Ovary (tissue), 3 donors: ENCODE results near the gene CDKAL1.

Experiments used
- EP300 ChIP-seq: sonication (generic); formaldehyde crosslinking; IDR thresholded peaks from one replicate; pipeline ENCODE4 v1.6.1; 2017; ENCODE audit warnings: antibody characterized with exemption
- TF ChIP-seq, protein P1 (sequence below), 3 donors: fragments of 450-650 bp in 2 of 3; fragments of 200-600 bp in 1 of 3; IDR thresholded peaks; one replicate each; pipeline versions ENCODE4 v1.5.1 to v1.8.0; 2016 to 2022; ENCODE audit warnings: antibody characterized with exemption in 3 of 3, mild to moderate bottlenecking in 1 of 3
- donor health status: DM: no; HTN: no; CAD: no.

DNA sequence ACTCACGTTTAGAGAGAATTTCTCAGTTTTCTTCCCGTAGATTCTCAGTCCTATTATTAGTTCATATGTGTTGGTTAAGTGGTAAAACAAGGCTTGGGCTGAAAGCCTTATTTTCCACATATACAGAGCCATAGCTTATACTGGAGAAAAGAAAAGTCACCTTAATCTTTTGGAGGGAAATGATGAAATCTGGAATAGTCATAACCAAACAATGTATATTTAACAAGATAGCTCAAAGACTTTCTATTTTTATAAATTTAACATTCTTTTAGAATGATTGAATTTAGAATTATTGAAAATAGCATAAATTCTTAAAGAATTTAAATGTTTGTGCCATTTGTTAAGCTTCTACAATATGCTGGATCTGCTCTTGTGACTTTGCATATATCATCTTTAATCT is 85.8 kb downstream of the CDKAL1 start:
- TF ChIP-seq, protein P1, sequence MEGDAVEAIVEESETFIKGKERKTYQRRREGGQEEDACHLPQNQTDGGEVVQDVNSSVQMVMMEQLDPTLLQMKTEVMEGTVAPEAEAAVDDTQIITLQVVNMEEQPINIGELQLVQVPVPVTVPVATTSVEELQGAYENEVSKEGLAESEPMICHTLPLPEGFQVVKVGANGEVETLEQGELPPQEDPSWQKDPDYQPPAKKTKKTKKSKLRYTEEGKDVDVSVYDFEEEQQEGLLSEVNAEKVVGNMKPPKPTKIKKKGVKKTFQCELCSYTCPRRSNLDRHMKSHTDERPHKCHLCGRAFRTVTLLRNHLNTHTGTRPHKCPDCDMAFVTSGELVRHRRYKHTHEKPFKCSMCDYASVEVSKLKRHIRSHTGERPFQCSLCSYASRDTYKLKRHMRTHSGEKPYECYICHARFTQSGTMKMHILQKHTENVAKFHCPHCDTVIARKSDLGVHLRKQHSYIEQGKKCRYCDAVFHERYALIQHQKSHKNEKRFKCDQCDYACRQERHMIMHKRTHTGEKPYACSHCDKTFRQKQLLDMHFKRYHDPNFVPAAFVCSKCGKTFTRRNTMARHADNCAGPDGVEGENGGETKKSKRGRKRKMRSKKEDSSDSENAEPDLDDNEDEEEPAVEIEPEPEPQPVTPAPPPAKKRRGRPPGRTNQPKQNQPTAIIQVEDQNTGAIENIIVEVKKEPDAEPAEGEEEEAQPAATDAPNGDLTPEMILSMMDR (IDR thresholded peaks at IDR 0.05) = no peak
- no peak for TF ChIP-seq EP300
